Stimulated activated CD8-positive, alpha-beta memory T cell treated with anti-CD3 and anti-CD28 coated beads, Interleukin-12 subunit alpha, Interleukin-12 subunit beta, amount 100 ng/mL, for 24 hours (primary cell): ENCODE measurements around the gene OLFM2.
A peak's percentile ranks its signal among the peaks of the same experiment; 100 is the strongest.
"Not testable (repeated sequence)": the region's sequence is repeated elsewhere in the genome, so short reads cannot be mapped to it uniquely, and the experiment has no call there.

Experiments used
- DNase-seq: peaks from one replicate; pipeline ENCODE4 v3.0.0-alpha.2; 2020; ENCODE audit errors: extremely low read depth

Gene OLFM2

DNA sequence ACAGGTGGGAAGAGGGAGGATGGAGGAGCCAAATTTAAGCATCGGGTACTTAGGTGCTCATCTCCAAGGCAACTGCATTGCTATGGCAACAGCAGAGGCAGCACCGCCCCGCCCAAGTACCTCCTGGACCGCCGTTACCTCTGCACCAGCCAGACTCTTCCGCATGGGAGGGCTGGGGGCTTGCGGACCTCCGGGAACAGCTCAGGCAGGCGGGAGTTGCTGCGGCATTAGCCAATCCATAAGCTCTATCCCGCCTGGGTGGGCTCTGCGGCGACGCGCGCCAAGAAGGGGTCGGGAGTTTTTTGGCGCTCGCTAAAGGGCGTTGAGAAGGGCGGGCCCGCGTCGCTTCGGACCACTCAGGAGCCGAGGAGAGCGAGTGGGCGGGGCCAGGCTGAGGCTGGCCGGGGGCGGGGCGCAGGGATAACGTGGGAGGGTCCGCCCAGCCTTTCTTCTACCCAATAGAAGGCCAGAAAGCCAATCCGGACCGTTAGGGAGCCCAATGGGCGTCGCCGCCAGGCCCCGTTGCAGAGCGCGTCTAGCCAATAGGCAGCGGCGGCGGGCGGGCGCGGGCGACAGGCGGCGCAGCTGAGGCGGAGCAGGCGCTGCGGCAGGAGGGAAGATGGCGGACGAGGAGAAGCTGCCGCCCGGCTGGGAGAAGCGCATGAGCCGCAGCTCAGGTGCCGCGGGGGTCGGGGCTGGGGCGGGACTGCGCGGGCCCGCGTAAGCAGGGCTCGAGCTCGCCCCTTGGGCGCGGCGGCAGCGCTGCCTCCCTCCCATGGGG, 101.4 kb downstream of the OLFM2 start, which contains the start of gene PIN1:
Gene PIN1 (plus strand): TSS at position 593 of the 781 bp plus-strand sequence. CDS start 27 bp downstream, at position 620.
- peak; percentile 99 for DNase-seq

GRCh38 chr19:9834307-9834725, 102.0 kb downstream of the OLFM2 start:
- DNase-seq, result no peak

DNA sequence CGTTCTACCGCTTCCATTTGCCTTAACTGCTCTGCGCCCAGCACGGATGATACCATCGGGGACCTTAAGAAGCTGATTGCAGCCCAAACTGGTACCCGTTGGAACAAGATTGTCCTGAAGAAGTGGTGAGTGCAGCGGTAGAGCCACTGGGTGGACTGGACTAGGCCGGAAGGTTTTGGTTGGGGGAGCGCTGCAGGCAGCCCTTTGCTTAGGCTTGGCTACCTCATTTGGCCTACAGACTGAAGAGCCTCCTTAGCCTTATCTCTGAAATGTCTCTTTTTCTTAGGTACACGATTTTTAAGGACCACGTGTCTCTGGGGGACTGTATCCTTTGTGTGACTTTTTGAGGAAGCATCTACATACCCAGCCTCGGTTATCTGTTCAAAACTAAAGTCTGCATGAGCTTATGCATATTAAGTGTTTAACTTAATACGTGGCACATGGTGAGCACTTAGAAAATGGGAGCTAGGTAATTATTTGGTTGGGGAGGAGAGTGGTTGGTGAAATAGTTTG, 107.7 kb downstream of the OLFM2 start:
- DNase-seq, result no peak

DNA sequence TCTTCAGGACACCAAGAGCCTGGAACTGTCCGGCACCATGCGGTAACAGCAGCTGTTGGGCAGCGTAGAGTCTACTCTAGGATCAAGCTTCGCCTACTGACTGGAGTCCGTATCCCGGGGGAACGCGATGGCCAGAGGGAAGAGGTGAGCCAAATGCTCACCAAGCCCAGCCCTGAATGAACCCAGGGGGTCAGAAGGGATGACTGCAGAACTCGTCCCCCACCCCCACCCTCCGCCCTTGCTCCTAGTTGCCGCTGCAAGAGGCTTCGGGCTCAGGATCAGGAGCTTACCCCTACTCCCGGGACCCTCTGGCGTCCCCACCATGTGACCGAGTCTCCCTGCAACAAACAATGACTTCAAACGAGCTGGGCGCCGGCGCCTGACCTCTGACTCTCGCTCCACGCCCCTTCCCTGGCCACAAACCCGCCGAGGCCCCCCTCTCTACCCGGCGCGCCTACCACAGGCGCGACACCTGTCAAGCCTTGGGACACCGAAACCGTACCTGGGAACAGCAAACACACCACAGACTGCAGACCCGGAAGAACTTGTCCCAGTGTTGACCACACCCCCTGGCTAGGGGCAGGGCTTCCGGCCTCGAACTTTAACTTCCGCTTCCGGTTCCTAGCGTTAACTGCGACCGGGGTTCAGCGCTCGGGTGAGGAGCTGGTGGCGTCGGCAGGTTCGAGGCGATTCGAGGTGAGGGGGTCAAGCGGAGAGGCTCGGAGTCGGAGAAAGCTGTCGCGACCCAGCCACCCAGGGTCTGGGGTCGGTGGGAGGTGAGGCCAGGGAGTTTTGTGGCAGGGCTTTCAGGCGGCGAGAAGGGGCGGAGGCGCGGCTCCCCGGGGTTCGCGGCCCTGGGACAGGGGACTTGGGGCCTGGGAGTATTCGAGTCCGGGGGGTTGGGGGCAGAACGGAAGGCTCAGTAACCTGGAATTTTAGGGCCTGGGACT, 108.8 kb downstream of the OLFM2 start, which contains the start of gene UBL5:
Gene UBL5 (plus strand): TSS at position 630 of the 950 bp plus-strand sequence. CDS start 420 bp downstream, outside the sequence.
- peak; percentile 71 for DNase-seq

- no peak for DNase-seq
Measured at GRCh38 chr19:9823816-9824215, 112.5 kb downstream of the OLFM2 start.

DNA sequence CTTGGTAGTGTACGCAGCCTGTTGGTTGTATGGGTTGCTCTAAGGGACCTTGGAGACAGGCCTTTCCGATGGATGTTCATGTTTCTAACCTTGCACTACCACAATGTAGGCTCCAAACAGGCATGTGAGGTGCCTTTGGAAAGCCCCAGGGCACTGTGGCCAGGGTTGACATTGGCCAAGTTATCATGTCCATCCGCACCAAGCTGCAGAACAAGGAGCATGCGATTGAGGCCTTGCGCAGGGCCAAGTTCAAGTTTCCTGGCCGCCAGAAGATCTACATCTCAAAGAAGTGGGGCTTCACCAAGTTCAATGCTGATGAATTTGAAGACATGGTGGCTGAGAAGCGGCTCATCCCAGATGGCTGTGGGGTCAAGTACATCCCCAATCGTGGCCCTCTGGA, 116.3 kb downstream of the OLFM2 start:
- not testable (repeated sequence) for DNase-seq

- DNase-seq, result no peak
Measured at GRCh38 chr19:9819596-9819909, 116.8 kb downstream of the OLFM2 start.

DNA sequence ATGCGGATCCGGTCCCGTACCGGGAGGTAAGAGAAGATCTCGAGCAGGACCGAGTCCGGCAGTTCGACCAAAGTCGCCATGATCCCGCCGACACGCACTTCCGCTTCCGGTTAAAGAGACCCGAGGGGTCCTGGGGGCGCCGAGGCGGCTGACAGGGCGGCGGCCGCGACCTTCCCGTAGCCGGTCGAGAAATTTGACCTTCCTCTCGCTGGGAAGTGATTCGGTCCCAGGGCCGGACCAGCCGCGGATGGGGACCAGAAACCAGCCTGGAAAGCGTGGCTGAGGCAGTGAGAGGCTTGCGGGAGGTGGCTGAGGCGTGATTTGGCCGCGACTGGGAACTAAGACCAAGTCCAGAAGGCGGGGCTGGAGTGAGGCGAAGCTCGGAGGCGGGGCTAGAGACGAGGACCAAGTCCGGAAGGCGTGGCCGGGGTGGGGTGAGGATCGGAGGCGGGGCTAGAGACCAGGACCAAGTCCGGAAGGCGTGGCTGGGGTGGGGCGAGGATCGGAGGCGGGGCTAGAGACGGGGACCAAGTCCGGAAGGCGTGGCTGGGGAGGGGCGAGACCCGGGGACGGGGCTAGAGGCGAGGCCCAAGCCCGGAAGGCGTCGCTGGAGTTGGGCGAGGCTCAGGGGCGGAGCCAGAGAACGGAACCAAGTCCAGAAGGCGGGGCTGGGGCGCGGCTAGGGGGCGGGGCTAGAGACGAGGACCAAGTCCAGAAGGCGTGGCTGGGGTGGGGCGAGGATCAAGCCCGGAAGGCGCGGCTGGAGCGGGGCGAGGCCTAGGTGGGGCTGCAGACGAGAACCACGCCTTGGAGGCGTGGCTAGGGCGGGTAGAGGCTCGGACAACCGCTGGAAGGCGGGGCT, 117.3 kb downstream of the OLFM2 start, which contains the start of gene FBXL12:
Gene FBXL12 (minus strand): TSS at position 346 of the 862 bp plus-strand sequence. CDS start 266 bp downstream, at position 80.
- DNase-seq, result peak; percentile 100

DNA sequence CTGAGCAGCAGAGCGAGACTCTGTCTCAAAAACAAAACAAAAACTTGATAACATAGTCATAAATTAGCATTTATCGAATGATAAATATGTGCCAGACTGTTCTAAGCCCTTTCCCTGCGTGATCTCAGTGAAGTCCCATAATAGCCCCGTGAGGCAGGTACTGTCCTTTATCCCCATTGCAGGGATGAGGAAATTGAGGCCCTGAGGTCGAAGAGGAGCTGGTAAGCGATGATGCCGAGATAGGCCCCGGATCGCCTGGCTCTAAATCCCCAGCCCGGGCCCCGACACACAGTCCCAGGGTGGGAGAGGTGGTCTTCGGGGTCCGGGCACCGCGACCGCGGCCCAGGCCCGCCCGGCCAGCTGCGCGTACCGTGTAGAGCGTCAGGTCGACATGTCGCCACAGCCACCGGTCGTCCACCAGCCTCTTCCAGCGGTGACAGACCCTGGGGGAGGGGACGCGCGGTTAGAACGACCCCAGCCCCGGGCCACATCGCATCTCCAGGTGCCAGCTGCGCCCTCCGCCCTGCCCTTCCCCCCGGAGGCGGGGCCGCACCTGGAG, 118.1 kb downstream of the OLFM2 start:
- DNase-seq, result no peak

DNA sequence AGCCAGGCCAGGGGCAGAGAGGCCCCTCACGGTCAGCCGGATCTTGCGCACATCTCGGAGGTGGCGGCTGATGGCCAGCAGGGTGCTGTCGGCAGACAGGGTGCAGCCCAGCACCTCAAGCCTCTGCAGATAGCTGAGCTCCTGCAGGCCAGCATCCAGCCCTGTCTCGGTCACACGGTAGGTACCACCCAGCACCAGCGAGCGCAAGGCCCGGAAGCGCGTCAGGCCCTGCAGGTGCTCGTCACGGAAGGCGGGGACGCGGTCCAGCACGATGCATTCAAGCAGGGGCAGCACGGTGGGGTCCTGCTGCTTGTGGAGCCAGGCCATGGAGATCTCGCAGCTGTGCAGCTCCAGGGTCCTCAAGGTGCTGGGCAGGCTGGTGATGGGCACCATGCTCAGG, 125.2 kb downstream of the OLFM2 start:
- DNase-seq, result no peak

GRCh38 chr19:9808855-9809824, 127.2 kb downstream of the OLFM2 start:
- DNase-seq, result no peak

DNA sequence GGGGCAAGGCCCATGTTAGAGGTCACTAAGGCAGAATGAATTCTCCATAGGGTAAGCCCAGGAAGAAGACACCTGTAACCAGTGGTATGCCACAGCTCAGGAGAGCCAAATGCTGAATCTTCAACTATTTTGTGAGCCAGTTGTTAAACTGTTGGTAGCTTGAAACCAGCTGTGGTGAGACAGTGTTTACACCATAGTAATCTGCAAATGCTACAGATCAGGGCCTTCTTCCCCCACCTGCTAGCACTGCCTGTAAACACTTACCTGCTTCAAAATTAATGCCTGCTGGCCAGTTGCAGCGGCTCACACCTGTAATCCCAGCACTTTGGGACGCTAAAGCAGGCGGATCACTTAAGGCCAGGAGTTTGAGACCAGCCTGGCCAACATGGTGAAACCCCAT, 129.5 kb downstream of the OLFM2 start:
- no peak for DNase-seq
